ENCODE results near the gene ARTN. TPM values are rescaled to one million over a fixed set of nuclear protein-coding genes. Genes with fewer than 3 reads are reported as not detected.

Gene ARTN
- total and polyA plus RNA-seq, 9 of the 15 experiments (the other 6 are each of a cell fraction or from before 2014, with no cell fraction given), result 0.06 to 0.38 TPM; not detected in 7

DNA sequence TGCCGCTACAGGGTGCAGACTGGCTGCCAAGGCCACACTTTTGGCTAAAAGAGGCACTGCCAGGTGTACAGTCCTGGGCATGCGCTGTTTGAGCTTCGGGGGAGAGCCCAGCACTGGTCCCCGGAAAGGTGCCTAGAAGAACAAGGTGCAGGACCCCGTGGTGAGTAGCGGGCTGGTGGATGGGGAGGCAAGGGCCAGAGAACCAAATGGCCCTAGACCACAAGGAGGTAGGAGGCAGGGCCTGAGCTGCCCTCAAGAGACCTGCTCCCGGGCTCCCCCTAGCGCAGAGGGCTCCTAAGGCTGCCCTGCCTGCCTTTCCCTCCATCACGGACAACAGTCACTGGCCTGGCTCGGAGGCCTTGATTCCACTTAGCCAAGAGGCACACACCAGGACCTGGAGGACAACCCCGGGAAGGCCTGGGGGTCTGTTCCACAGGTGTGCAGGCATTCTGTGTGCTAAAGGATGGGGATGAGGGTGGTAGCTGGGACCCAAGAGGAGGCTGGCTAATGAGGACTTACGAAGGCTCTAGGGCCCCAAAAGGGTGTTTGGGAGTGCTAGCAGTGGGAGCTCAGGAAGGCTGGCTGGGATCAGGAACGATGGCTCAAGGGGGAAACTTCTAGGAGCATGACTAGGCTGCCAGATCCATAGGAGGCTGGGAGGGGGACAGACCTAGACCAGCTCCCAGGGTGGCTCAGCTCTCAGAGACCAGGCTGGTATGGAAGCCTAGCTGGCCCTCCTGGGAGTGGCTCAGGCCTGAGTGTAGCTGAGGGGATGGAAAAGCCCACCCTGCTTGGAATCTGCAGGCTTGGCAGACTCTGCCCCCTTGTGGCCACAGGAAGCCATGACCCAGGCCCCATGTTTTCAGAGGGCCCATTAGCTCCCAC lies 742 bp downstream of the ARTN start (continued):
- TF ChIP-seq, protein P1, sequence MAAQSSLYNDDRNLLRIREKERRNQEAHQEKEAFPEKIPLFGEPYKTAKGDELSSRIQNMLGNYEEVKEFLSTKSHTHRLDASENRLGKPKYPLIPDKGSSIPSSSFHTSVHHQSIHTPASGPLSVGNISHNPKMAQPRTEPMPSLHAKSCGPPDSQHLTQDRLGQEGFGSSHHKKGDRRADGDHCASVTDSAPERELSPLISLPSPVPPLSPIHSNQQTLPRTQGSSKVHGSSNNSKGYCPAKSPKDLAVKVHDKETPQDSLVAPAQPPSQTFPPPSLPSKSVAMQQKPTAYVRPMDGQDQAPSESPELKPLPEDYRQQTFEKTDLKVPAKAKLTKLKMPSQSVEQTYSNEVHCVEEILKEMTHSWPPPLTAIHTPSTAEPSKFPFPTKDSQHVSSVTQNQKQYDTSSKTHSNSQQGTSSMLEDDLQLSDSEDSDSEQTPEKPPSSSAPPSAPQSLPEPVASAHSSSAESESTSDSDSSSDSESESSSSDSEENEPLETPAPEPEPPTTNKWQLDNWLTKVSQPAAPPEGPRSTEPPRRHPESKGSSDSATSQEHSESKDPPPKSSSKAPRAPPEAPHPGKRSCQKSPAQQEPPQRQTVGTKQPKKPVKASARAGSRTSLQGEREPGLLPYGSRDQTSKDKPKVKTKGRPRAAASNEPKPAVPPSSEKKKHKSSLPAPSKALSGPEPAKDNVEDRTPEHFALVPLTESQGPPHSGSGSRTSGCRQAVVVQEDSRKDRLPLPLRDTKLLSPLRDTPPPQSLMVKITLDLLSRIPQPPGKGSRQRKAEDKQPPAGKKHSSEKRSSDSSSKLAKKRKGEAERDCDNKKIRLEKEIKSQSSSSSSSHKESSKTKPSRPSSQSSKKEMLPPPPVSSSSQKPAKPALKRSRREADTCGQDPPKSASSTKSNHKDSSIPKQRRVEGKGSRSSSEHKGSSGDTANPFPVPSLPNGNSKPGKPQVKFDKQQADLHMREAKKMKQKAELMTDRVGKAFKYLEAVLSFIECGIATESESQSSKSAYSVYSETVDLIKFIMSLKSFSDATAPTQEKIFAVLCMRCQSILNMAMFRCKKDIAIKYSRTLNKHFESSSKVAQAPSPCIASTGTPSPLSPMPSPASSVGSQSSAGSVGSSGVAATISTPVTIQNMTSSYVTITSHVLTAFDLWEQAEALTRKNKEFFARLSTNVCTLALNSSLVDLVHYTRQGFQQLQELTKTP (IDR thresholded peaks at IDR 0.05; ENCODE audit: low read depth in 1 of 2, partially characterized antibody in 2 of 2), result no peak
- TF ChIP-seq RBFOX2 (IDR thresholded peaks at IDR 0.05; ENCODE audit: low read depth, low read length) (no peak), BDP1 (IDR thresholded peaks at IDR 0.05; ENCODE audit: insufficient read depth, insufficient read length) (no peak), ELF4 (CRISPR knock-in tag; IDR thresholded peaks at IDR 0.05) (no peak), ZNF121 (CRISPR knock-in tag; conservative IDR thresholded peaks at IDR 0.05) (no peak), HNRNPUL1 (IDR thresholded peaks at IDR 0.05; ENCODE audit: low read length) (no peak), SRSF9 (IDR thresholded peaks at IDR 0.05; ENCODE audit: borderline replicate concordance, low read depth, low read length) (no peak), HIVEP1 (CRISPR knock-in tag; IDR thresholded peaks at IDR 0.05) (no peak), ELF1 (tag; IDR thresholded peaks at IDR 0.05) (no peak), CSDE1 (IDR thresholded peaks at IDR 0.05) (no peak), MEIS2 (IDR thresholded peaks at IDR 0.05; ENCODE audit: partially characterized antibody) (no peak), NCOA6 (IDR thresholded peaks at IDR 0.05) (no peak)
- TF ChIP-seq, protein P2, sequence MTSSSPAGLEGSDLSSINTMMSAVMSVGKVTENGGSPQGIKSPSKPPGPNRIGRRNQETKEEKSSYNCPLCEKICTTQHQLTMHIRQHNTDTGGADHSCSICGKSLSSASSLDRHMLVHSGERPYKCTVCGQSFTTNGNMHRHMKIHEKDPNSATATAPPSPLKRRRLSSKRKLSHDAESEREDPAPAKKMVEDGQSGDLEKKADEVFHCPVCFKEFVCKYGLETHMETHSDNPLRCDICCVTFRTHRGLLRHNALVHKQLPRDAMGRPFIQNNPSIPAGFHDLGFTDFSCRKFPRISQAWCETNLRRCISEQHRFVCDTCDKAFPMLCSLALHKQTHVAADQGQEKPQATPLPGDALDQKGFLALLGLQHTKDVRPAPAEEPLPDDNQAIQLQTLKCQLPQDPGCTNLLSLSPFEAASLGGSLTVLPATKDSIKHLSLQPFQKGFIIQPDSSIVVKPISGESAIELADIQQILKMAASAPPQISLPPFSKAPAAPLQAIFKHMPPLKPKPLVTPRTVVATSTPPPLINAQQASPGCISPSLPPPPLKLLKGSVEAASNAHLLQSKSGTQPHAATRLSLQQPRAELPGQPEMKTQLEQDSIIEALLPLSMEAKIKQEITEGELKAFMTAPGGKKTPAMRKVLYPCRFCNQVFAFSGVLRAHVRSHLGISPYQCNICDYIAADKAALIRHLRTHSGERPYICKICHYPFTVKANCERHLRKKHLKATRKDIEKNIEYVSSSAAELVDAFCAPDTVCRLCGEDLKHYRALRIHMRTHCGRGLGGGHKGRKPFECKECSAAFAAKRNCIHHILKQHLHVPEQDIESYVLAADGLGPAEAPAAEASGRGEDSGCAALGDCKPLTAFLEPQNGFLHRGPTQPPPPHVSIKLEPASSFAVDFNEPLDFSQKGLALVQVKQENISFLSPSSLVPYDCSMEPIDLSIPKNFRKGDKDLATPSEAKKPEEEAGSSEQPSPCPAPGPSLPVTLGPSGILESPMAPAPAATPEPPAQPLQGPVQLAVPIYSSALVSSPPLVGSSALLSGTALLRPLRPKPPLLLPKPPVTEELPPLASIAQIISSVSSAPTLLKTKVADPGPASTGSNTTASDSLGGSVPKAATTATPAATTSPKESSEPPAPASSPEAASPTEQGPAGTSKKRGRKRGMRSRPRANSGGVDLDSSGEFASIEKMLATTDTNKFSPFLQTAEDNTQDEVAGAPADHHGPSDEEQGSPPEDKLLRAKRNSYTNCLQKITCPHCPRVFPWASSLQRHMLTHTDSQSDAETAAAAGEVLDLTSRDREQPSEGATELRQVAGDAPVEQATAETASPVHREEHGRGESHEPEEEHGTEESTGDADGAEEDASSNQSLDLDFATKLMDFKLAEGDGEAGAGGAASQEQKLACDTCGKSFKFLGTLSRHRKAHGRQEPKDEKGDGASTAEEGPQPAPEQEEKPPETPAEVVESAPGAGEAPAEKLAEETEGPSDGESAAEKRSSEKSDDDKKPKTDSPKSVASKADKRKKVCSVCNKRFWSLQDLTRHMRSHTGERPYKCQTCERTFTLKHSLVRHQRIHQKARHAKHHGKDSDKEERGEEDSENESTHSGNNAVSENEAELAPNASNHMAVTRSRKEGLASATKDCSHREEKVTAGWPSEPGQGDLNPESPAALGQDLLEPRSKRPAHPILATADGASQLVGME (CRISPR knock-in tag; IDR thresholded peaks at IDR 0.05), result no peak
- TF ChIP-seq, protein P3, sequence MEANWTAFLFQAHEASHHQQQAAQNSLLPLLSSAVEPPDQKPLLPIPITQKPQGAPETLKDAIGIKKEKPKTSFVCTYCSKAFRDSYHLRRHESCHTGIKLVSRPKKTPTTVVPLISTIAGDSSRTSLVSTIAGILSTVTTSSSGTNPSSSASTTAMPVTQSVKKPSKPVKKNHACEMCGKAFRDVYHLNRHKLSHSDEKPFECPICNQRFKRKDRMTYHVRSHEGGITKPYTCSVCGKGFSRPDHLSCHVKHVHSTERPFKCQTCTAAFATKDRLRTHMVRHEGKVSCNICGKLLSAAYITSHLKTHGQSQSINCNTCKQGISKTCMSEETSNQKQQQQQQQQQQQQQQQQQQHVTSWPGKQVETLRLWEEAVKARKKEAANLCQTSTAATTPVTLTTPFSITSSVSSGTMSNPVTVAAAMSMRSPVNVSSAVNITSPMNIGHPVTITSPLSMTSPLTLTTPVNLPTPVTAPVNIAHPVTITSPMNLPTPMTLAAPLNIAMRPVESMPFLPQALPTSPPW (CRISPR knock-in tag; IDR thresholded peaks at IDR 0.05), result no peak; the same call in 1 of the 2 replicates
- TF ChIP-seq, protein P4, sequence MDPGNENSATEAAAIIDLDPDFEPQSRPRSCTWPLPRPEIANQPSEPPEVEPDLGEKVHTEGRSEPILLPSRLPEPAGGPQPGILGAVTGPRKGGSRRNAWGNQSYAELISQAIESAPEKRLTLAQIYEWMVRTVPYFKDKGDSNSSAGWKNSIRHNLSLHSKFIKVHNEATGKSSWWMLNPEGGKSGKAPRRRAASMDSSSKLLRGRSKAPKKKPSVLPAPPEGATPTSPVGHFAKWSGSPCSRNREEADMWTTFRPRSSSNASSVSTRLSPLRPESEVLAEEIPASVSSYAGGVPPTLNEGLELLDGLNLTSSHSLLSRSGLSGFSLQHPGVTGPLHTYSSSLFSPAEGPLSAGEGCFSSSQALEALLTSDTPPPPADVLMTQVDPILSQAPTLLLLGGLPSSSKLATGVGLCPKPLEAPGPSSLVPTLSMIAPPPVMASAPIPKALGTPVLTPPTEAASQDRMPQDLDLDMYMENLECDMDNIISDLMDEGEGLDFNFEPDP (CRISPR knock-in tag; IDR thresholded peaks at IDR 0.05), result no peak

All from K562 (cell line).